Measurements from ENCODE around the gene PELI1.

Gene PELI1

DNA sequence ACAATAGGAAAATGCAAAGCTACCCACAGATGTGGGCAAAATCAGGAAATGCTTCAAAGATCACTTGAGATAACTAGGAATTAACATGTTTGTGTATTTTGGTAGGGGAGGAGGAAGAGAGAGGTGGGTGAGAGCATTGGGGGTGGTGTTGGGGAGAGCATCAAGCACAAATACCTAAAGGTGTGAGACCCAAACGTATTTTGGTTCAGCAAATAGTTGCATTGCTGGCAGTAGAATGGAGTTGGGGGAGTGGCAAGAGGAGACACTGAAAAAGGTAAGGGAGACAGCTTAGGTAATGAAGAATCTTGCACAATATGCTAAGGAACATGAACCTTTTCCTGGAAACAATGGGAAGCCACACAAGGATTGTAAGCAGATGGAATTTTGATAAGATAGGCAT is 1.5 kb upstream of the PELI1 start:
- Histone ChIP-seq H3K36me3 (ENCODE audit: control insufficient read depth, insufficient read depth, low read length) (no peaks in the 10 kb centered on the region), H3K4me3 (replicated peaks; ENCODE audit: low read depth, low read length) (no peak overlapping the region), H3K27me3 (replicated peaks; ENCODE audit: control insufficient read depth, insufficient read depth, low read length) (no peaks in the 10 kb centered on the region)
- DNase-seq (ENCODE audit: extremely low read depth, insufficient read length), result no peak
- TF ChIP-seq, protein P1, sequence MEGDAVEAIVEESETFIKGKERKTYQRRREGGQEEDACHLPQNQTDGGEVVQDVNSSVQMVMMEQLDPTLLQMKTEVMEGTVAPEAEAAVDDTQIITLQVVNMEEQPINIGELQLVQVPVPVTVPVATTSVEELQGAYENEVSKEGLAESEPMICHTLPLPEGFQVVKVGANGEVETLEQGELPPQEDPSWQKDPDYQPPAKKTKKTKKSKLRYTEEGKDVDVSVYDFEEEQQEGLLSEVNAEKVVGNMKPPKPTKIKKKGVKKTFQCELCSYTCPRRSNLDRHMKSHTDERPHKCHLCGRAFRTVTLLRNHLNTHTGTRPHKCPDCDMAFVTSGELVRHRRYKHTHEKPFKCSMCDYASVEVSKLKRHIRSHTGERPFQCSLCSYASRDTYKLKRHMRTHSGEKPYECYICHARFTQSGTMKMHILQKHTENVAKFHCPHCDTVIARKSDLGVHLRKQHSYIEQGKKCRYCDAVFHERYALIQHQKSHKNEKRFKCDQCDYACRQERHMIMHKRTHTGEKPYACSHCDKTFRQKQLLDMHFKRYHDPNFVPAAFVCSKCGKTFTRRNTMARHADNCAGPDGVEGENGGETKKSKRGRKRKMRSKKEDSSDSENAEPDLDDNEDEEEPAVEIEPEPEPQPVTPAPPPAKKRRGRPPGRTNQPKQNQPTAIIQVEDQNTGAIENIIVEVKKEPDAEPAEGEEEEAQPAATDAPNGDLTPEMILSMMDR (IDR thresholded peaks at IDR 0.05; ENCODE audit: insufficient read depth, low read length, poor library complexity, severe bottlenecking), result no peak

DNA sequence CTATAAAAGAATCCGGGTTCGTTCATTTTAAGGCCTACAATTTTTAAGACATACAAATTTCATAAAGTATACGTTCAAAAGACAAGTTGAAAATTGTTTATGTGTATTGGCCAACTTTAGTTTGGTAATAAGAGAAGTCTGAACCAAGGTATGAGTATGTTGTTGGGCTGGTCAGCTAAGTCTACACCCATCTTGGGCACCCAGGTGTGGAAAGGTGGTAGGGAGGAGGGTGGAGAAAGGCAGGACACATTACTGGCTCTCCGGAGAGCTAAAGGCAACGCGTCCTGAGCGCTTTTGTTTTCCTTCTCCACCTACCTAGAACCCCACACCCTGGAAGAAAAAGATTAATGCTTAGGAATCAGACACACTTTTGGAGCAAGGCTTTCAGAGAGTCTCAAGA is 899 bp upstream of the PELI1 start:
- TF ChIP-seq, protein P1 (IDR thresholded peaks at IDR 0.05; ENCODE audit: insufficient read depth, low read length, poor library complexity, severe bottlenecking), result no peak
- H3K4me3 ChIP-seq (replicated peaks; ENCODE audit: low read depth, low read length), result no peak overlapping the region
- no peaks in the 10 kb centered on the region for H3K27me3 ChIP-seq (replicated peaks; ENCODE audit: control insufficient read depth, insufficient read depth, low read length)
- no peak for DNase-seq (ENCODE audit: extremely low read depth, insufficient read length)
- no peaks in the 10 kb centered on the region for H3K36me3 ChIP-seq (ENCODE audit: control insufficient read depth, insufficient read depth, low read length)

DNA sequence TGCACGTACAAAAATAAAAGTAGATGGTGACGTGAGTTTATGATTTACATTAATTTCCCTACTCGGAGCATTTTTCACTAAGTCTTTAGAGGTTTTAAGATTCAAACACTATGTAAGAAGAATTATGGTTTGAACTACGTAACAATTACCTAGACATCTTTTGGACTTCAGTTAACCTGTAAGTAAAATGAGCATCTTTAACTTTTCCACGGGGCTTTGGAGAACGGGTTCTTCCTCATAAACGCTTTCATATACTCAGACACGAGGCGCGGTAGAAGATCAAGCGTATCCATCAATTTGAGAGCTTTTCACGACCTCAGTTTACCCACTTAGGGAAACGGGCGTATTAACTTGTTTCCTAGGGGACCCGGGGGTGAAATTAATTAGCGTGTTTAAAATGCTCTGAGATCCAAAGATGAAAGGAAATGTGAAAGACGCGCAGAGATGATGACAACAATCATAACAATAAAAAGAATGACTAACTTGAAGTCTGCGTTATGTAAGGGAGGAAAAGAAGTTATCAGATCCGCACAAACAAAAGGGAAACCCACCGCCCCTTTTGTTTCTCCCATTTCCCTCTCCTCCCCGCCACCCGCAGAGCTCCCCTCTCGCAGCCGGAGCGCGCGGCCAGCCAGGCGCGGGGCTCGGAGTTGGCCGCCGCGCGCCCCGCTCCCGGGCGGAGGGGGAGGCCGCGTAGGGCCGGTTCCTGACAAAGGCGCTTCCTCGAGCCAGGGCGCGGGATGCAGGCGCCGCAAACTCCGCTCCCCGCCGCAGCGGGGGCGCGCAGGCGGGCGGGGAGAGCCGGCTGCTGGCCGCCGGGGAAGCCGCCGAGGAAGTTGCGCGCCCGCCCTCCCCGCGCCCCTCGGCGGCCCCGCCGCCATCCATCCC is 807 bp downstream of the PELI1 start:
- H3K27me3 ChIP-seq (replicated peaks; ENCODE audit: control insufficient read depth, insufficient read depth, low read length), result no peaks in the 10 kb centered on the region
- peak overlapping the region; percentile 97 for H3K4me3 ChIP-seq (replicated peaks; ENCODE audit: low read depth, low read length)
- TF ChIP-seq, protein P1 (IDR thresholded peaks at IDR 0.05; ENCODE audit: insufficient read depth, low read length, poor library complexity, severe bottlenecking), result no peak
- H3K36me3 ChIP-seq (ENCODE audit: control insufficient read depth, insufficient read depth, low read length), result no peaks in the 10 kb centered on the region; the same call in none of the 2 replicates
- peak; percentile 34 for DNase-seq (ENCODE audit: extremely low read depth, insufficient read length)

DNA sequence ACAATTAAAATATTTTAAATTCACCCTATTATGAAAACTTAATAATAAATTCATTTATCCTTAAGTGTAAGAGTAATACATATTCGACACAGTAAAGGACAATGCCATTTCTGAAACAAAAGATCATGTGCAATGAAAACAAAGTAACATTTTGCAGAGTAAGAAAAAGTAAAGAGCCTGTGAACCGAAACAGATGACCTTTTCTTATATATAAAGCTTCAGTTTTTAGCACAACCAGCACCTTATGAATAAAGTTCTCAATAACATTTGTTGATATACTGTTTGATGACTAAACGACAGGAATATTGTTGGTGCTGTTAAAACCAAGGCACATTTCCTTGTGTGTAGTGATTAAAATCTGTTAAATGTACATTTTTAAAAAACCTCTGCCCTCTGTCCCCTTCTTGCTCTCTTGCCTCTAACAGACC is 1.5 kb downstream of the PELI1 start:
- H3K36me3 ChIP-seq (ENCODE audit: control insufficient read depth, insufficient read depth, low read length), result no peaks in the 10 kb centered on the region; the same call in none of the 2 replicates
- TF ChIP-seq, protein P1 (IDR thresholded peaks at IDR 0.05; ENCODE audit: insufficient read depth, low read length, poor library complexity, severe bottlenecking), result no peak
- DNase-seq (ENCODE audit: extremely low read depth, insufficient read length), result peak; percentile 57
- H3K4me3 ChIP-seq (replicated peaks; ENCODE audit: low read depth, low read length), result peak overlapping the region; percentile 97
- H3K27me3 ChIP-seq (replicated peaks; ENCODE audit: control insufficient read depth, insufficient read depth, low read length), result no peaks in the 10 kb centered on the region

DNA sequence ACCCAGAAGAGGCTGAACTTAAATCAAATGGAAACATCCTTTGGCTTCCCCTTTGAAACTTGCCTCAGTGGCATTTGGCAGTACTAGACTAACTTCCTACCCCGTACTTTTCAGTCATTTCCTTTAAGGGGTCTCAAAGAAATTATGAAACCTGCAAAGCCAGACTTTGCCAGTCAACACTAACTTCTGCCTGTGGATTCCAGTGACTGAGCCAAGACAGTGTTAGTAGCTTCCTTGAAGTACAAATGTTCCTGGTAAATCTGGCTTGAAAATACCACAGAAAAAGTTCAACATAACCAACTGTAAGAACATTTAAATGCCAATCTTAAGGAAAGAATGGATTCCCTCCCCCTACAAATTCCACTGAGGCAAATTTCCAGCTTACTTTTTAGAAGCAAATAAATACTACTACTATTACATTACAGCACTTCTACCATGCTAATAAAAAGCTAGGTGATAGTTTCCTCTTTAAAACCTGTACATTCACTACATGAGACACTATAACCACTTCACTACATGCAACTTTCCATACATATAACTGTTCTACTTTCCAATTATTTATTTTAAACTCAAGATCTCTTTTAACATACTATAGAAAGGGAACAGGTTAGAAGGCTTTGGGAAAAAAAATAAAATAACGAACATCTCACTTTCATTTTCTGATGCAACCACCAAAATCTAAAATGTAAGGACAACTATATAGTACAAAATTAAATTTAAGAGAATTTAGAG is 2.4 kb downstream of the PELI1 start:
- DNase-seq (ENCODE audit: extremely low read depth, insufficient read length), result no peak
- TF ChIP-seq, protein P1 (IDR thresholded peaks at IDR 0.05; ENCODE audit: insufficient read depth, low read length, poor library complexity, severe bottlenecking), result no peak
- Histone ChIP-seq H3K27me3 (replicated peaks; ENCODE audit: control insufficient read depth, insufficient read depth, low read length) (no peaks in the 10 kb centered on the region), H3K36me3 (ENCODE audit: control insufficient read depth, insufficient read depth, low read length) (no peaks in the 10 kb centered on the region; the same call in none of the 2 replicates), H3K4me3 (replicated peaks; ENCODE audit: low read depth, low read length) (peak overlapping the region; percentile 97)
